GM12891 (cell line): Measurements from ENCODE around the gene ACSS1.

Experiments
- POLR2A ChIP-seq: IDR thresholded peaks from 2 replicates; pipeline ENCODE4 v1.6.1; 2011; ENCODE audit warnings: low read depth, low read length, control low read depth
- TAF1 ChIP-seq: IDR thresholded peaks from 2 replicates; pipeline ENCODE4 v1.6.1; 2011; ENCODE audit warnings: low read depth, low read length, control low read depth

DNA sequence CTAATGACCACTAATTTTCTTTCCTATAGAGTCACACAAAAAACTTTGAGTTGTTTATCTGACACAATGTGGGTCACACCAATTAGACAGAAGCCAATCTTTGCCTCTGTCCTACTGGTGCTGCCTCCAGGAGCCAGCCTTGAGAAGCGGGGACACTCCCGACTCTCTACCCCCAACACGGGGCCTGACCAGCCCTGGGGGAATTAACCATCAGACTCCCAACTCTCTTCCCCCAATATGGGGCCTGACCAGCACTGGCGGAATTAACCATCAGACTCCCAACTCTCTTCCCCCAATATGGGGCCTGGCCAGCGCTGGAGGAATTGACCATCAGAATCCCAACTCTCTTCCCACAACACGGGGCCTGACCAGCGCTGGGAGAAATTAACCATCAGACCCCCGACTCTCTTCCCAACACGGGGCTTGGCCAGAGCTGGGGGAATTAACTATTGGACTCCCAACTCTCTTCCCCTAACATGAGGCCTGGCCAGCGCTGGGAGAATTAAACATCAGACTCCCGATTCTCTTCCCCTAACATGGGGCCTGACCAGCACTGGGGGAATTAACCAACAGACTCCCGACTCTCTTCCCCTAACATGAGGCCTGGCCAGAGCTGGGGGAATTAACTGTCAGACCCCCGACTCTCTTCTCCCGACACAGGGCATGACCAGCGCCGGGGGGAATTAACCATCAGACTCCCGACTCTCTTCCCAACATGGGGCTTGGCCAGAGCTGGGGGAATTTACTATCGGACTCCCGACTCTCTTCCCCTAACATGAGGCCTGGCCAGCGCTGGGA is 96.4 kb downstream of the ACSS1 start:
- TF ChIP-seq POLR2A = no peak
- TF ChIP-seq TAF1 = no peak
